ENCODE results near the gene NAV3.

DNA sequence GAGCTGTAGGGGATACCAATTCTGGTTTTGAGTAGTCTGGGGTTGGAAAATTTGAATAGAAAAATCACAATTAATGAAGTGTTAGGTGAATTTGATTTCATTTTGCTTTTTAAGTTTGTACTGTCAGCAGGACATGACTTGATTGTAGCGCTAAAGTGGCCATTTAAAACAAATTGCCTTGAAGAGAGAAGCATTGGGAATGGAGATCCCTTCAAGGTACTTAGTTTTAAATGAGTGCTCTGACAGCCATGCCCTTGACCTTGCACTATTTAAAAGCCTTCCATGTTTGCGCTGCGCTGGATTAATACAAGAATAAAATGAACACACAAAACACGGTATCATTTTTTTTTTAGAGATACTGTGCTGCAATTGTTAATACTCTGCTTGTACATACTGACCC is 345.9 kb downstream of the NAV3 start:
- TF ChIP-seq L3MBTL2 (conservative IDR thresholded peaks at IDR 0.05) = no peak
- no peak for TF ChIP-seq SUZ12 (IDR thresholded peaks at IDR 0.05)
- TF ChIP-seq SP1 (IDR thresholded peaks at IDR 0.05) = no peak
- TF ChIP-seq BHLHE40 (IDR thresholded peaks at IDR 0.05; ENCODE audit: borderline replicate concordance) = no peak
- TF ChIP-seq TARDBP (IDR thresholded peaks at IDR 0.05) = no peak
- TF ChIP-seq, protein P1, sequence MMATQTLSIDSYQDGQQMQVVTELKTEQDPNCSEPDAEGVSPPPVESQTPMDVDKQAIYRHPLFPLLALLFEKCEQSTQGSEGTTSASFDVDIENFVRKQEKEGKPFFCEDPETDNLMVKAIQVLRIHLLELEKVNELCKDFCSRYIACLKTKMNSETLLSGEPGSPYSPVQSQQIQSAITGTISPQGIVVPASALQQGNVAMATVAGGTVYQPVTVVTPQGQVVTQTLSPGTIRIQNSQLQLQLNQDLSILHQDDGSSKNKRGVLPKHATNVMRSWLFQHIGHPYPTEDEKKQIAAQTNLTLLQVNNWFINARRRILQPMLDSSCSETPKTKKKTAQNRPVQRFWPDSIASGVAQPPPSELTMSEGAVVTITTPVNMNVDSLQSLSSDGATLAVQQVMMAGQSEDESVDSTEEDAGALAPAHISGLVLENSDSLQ (IDR thresholded peaks at IDR 0.05) = no peak
- no peak for TF ChIP-seq ZNF384 (IDR thresholded peaks at IDR 0.05)
- TF ChIP-seq FOXK2 (IDR thresholded peaks at IDR 0.05) = no peak
- no peak for TF ChIP-seq LEF1 (IDR thresholded peaks at IDR 0.05; ENCODE audit: borderline replicate concordance)
- TF ChIP-seq ELF4 (IDR thresholded peaks at IDR 0.05) = no peak
- TF ChIP-seq FOXA1 (IDR thresholded peaks at IDR 0.05) = no peak
- no peak for TF ChIP-seq NFRKB (IDR thresholded peaks at IDR 0.05)
- TF ChIP-seq HDGF (IDR thresholded peaks at IDR 0.05; ENCODE audit: borderline replicate concordance) = no peak

Measured in HEK293T (cell line).